Upper lobe of left lung (tissue), 6 donors: Measurements from ENCODE around the gene SSNA1. TPM values are rescaled to one million over a fixed set of nuclear protein-coding genes. Genes with fewer than 3 reads are reported as not detected.

Source experiments
- ATAC-seq, 2 donors: fragments of 200-7000 bp; cut with Tn5 transposase; one replicate each; pipeline ENCODE4 v1.9.1; 2022; ENCODE audit warnings: mild to moderate bottlenecking in 2 of 2, moderate library complexity in 2 of 2; ENCODE audit not compliant: low FRiP score in 2 of 2
- DNase-seq, 2 donors: peaks; one replicate each; pipeline ENCODE4 v3.0.0-alpha.2; 2019 to 2020
- H3K27ac ChIP-seq, 4 donors: fragments of 200-600 bp; sonication (generic); one replicate each; pipeline ENCODE4 v1.5.1; 2016 to 2019
- H3K27me3 ChIP-seq, 4 donors: fragments of 200-600 bp; sonication (generic); one replicate each; pipeline ENCODE4 v1.5.1; 2017 to 2019
- H3K36me3 ChIP-seq, 4 donors: fragments of 200-600 bp; sonication (generic); one replicate each; pipeline ENCODE4 v1.5.1; 2016 to 2019
- H3K4me1 ChIP-seq, 4 donors: fragments of 200-600 bp; sonication (generic); one replicate each; pipeline ENCODE4 v1.5.1; 2018 to 2019
- H3K4me3 ChIP-seq, 4 donors: fragments of 200-600 bp; sonication (generic); one replicate each; pipeline ENCODE4 v1.5.1; 2017 to 2019; ENCODE audit warnings: mild to moderate bottlenecking in 2 of 4, moderate library complexity in 1 of 4
- H3K9me3 ChIP-seq, 4 donors: fragments of 200-600 bp; sonication (generic); one replicate each; pipeline ENCODE4 v1.5.1; 2018 to 2019
- CTCF ChIP-seq, 6 experiments: fragments of 450-650 bp in 4 of 6; fragments of 200-600 bp in 2 of 6; sonication (generic) in 2 of 6; IDR thresholded peaks; one replicate each; pipeline ENCODE4 v1.5.1; 2016 to 2019; ENCODE audit warnings: antibody characterized with exemption in 6 of 6
- EP300 ChIP-seq, 4 donors: sonication (generic); formaldehyde crosslinking; IDR thresholded peaks; one replicate each; pipeline ENCODE4 v1.5.1; 2017; ENCODE audit warnings: antibody characterized with exemption in 4 of 4, control low read depth in 2 of 4
- POLR2A ChIP-seq, 4 donors: fragments of 450-650 bp; IDR thresholded peaks; one replicate each; pipeline ENCODE4 v1.5.1; 2016 to 2017; ENCODE audit warnings: antibody characterized with exemption in 4 of 4, mild to moderate bottlenecking in 2 of 4
- POLR2AphosphoS5 ChIP-seq, 2 donors: sonication (generic); formaldehyde crosslinking; IDR thresholded peaks; one replicate each; pipeline ENCODE4 v1.5.1; 2017; ENCODE audit warnings: antibody characterized with exemption in 2 of 2
- WGBS, 2 donors: methylation state at CpG; one replicate each; pipeline ENCODE4 v1.1.5; 2017 to 2018; 5-methylcytosine and 5-hydroxymethylcytosine counted together
- total RNA-seq, 6 donors: library from RNA; depleted of rRNA in 4 of 6; stranded (reverse); fragments of >200 nt in 4 of 6; gene quantifications; one replicate each; pipeline versions ENCODE4 v1.1.0 to v1.2.1, GENCODE V29; 2016 to 2021
- donor health status: DM: no; HTN: no; CAD: no; lungs with moderate emphysema.
- donor health status: DM: no; HTN: yes; CAD: no; lungs with severe emphysema.

SSNA1 gene
- total RNA-seq, 6 donors from 2014 or later, result 39.8 to 110 (median 73.0) TPM

GRCh38 chr9:137161558-137162486 lies 26.7 kb upstream of the SSNA1 start:
- peaks cover 0 to 96% (median 69%) of the 10 kb centered on the region in 4 donors for H3K27me3 ChIP-seq
- H3K4me3 ChIP-seq, result no peak overlapping the region
- WGBS, 2 donors, result 5 to 7% methylated on average over 17 to 18 of the region's 71 CpGs
- no peaks in the 10 kb centered on the region for H3K9me3 ChIP-seq
- peaks cover 15 to 38% (median 25%) of the 10 kb centered on the region in 4 donors for H3K4me1 ChIP-seq
- no peak for ATAC-seq
- peak in 1 of 2 donors; percentile 73 for DNase-seq
- H3K36me3 ChIP-seq, result no peaks in the 10 kb centered on the region
- no peak for TF ChIP-seq POLR2AphosphoS5 (IDR thresholded peaks at IDR 0.05)
- no peak for TF ChIP-seq POLR2A (IDR thresholded peaks at IDR 0.05)
- TF ChIP-seq CTCF (IDR thresholded peaks at IDR 0.05), result no peak
- TF ChIP-seq EP300 (IDR thresholded peaks at IDR 0.05), result no peak
- no peak overlapping the region for H3K27ac ChIP-seq

GRCh38 chr9:137162505-137163364 lies 25.7 kb upstream of the SSNA1 start:
- Histone ChIP-seq H3K4me3 (peak overlapping the region in 3 of 4 donors; percentile 34 to 43 (median 37)), H3K4me1 (peaks cover 18 to 39% (median 26%) of the 10 kb centered on the region in 4 donors), H3K9me3 (no peaks in the 10 kb centered on the region), H3K27me3 (peaks cover 2 to 98% (median 70%) of the 10 kb centered on the region in 4 donors), H3K27ac (no peak overlapping the region), H3K36me3 (no peaks in the 10 kb centered on the region)
- DNase-seq, result peak; percentile 38 to 86
- no peak for ATAC-seq
- WGBS, 2 donors, result 7 to 51% methylated on average over 10 to 52 of the region's 74 CpGs
- TF ChIP-seq POLR2A (IDR thresholded peaks at IDR 0.05) (no peak), CTCF (IDR thresholded peaks at IDR 0.05) (peak in 3 of 6 experiments; percentile 14 to 16 (median 15))

- peaks cover 24 to 45% (median 32%) of the 10 kb centered on the region in 4 donors for H3K4me1 ChIP-seq
- DNase-seq (peak in 1 of 2 donors; percentile 77), ATAC-seq (peak in 1 of 2 donors; percentile 11)
- no peak for TF ChIP-seq CTCF (IDR thresholded peaks at IDR 0.05)
- TF ChIP-seq EP300 (IDR thresholded peaks at IDR 0.05), result no peak
- no peak for TF ChIP-seq POLR2AphosphoS5 (IDR thresholded peaks at IDR 0.05)
- no peak for TF ChIP-seq POLR2A (IDR thresholded peaks at IDR 0.05)
- peaks cover 6 to 99% (median 71%) of the 10 kb centered on the region in 4 donors for H3K27me3 ChIP-seq
- no peaks in the 10 kb centered on the region for H3K9me3 ChIP-seq
- H3K4me3 ChIP-seq, result peak overlapping the region in 3 of 4 donors; percentile 34 to 43 (median 37)
- H3K36me3 ChIP-seq, result no peaks in the 10 kb centered on the region
- H3K27ac ChIP-seq, result no peak overlapping the region
- WGBS, 2 donors, result 30 to 66% methylated on average over 6 to 26 of the region's 26 CpGs
Measured at GRCh38 chr9:137163365-137163715, 25.1 kb upstream of the SSNA1 start.

DNA sequence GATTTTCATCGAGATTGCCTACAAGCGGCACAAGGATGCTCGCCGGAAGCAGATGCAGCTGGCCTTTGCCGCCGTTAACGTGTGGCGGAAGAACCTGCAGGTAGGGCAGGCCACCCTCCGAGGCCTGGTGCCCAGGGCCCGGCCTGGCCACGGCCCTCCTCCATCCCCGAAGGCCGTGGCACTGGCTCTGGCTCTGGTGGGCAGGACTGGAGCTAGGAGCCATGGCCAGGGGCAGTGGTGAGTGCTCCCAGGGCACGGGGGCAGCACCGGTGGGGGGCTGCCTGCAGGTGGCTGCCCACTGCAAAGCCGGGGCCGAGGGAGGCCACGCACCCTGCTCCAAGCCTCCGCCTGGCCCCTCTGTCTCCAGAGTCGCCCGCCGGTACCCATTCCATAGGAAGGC lies 24.7 kb upstream of the SSNA1 start:
- DNase-seq (peak in 1 of 2 donors; percentile 66), ATAC-seq (no peak)
- WGBS, 2 donors, result 78 to 82% methylated on average over 13 to 21 of the region's 22 CpGs
- peaks cover 8 to 100% (median 71%) of the 10 kb centered on the region in 4 donors for H3K27me3 ChIP-seq
- H3K27ac ChIP-seq, result no peak overlapping the region
- TF ChIP-seq CTCF (IDR thresholded peaks at IDR 0.05), result no peak
- TF ChIP-seq EP300 (IDR thresholded peaks at IDR 0.05), result no peak
- TF ChIP-seq POLR2A (IDR thresholded peaks at IDR 0.05), result no peak
- TF ChIP-seq POLR2AphosphoS5 (IDR thresholded peaks at IDR 0.05), result no peak
- H3K4me3 ChIP-seq, result no peak overlapping the region
- H3K9me3 ChIP-seq, result no peaks in the 10 kb centered on the region
- H3K4me1 ChIP-seq, result peaks cover 29 to 50% (median 36%) of the 10 kb centered on the region in 4 donors
- H3K36me3 ChIP-seq, result no peaks in the 10 kb centered on the region
